22Rv1 (cell line): ENCODE data around the gene ASTN2.

Experiments
- H3K27ac ChIP-seq: fragments of 450-650 bp; 2 replicates; pipeline ENCODE4 v1.5.1; 2017
- ZFX ChIP-seq: fragments of 450-650 bp; IDR thresholded peaks from 2 replicates; pipeline ENCODE4 v1.6.1; 2017; ENCODE audit warnings: antibody characterized with exemption, borderline replicate concordance
- TF ChIP-seq, protein P1 (sequence below): fragments of 450-650 bp; IDR thresholded peaks from 2 replicates; pipeline ENCODE4 v1.5.1; 2017; ENCODE audit warnings: mild to moderate bottlenecking

ASTN2 gene

DNA sequence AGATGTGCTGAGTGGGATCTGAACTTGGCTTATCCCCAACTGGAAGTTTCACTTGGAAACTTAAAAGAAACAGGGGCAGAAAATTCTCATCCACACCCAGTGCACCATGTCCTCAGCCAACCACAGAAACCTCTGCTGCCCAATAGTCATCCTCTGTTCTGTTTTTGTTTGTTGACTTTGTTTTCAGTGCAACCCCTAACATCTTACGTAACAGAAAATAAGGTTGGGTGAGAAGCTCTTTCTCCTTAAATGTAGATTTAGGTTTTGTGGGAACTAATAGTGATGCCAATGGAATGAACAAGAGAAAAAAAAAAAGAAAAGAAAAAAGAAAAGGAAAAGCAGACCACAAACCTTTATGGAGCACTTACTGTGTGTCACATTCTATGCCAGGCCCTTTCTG, 998.4 kb downstream of the ASTN2 start:
- TF ChIP-seq, protein P1, sequence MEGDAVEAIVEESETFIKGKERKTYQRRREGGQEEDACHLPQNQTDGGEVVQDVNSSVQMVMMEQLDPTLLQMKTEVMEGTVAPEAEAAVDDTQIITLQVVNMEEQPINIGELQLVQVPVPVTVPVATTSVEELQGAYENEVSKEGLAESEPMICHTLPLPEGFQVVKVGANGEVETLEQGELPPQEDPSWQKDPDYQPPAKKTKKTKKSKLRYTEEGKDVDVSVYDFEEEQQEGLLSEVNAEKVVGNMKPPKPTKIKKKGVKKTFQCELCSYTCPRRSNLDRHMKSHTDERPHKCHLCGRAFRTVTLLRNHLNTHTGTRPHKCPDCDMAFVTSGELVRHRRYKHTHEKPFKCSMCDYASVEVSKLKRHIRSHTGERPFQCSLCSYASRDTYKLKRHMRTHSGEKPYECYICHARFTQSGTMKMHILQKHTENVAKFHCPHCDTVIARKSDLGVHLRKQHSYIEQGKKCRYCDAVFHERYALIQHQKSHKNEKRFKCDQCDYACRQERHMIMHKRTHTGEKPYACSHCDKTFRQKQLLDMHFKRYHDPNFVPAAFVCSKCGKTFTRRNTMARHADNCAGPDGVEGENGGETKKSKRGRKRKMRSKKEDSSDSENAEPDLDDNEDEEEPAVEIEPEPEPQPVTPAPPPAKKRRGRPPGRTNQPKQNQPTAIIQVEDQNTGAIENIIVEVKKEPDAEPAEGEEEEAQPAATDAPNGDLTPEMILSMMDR = no peak
- TF ChIP-seq ZFX = no peak
- H3K27ac ChIP-seq = no peak overlapping the region

DNA sequence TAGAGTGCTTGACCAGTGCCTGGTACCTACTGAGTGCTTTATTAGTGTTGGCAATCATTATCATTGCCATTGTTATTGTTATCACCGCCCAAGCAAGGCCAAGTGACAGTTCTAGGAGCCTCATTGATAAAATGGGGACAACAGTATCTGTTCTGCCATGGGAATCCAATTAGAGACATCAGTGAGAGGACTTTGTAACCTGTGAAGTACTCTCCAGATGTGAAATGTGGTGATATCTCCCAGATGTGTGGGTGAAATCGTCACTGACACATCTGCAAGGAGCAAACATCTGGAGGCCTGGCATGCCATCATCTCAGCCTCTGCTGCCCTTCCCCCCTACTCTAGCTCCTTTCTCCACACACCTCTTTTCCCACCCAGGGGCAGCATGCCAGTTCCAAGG, 1000.5 kb downstream of the ASTN2 start:
- TF ChIP-seq, protein P1 = no peak
- TF ChIP-seq ZFX = no peak
- no peak overlapping the region for H3K27ac ChIP-seq

DNA sequence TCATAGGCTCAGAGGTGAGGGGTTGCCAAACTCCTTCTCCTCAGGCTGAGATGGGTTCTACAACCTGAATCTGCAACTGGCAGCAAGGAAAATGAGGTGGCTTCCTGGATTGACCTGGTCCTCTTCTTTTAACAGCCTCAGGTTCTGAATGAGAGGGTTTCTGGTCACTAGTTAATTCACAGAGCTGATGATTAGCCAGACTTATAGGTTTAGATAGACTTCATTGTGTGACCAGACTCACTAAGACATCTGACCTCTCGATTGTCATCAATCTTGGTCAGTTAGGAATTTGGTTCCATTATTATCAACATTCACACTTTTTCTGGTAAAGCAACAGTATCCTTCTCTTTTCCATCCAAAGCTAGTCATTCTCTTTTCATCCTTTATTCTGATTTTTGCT, 1003.4 kb downstream of the ASTN2 start:
- no peak for TF ChIP-seq ZFX
- TF ChIP-seq, protein P1 = no peak
- H3K27ac ChIP-seq = no peak overlapping the region

DNA sequence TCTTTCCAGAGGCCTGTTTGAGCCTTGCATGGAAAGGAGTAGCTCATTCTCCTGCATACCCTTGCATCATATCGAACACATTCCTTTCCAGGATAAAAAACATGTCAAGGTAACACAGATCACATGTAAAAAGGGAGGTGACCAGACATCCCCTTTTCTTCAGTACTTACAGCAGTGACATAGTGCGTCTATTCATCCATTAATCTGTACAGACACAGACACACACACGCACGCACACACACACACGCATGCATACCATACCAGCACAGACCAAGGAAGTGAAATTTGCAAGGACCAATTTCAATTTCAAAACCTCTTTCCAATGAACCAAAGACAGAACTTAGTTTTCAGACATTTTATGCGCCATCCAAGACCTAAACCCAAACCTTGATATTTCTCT, 1005.2 kb downstream of the ASTN2 start:
- TF ChIP-seq, protein P1 = no peak
- TF ChIP-seq ZFX = no peak
- H3K27ac ChIP-seq = no peak overlapping the region

DNA sequence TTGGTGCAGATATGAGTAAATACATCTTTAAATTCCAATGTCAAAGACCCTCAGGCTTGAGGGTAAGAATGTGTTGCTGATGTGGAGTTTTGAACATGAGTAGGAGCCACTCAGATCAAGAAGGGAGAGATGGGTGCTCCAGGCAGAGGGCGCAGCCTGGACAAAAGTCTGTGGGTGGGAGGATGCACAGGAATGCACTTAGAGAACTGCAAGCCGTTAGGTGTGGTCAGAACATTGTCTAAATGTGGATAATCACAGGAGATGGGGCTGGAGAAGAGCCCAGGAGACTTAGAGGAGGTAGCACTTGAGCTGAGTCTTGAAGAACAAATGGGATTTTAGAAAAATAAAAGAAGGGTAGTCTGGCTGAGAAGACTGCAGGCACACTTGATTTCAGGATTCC, 1005.7 kb downstream of the ASTN2 start:
- H3K27ac ChIP-seq = no peak overlapping the region
- TF ChIP-seq, protein P1 = no peak

DNA sequence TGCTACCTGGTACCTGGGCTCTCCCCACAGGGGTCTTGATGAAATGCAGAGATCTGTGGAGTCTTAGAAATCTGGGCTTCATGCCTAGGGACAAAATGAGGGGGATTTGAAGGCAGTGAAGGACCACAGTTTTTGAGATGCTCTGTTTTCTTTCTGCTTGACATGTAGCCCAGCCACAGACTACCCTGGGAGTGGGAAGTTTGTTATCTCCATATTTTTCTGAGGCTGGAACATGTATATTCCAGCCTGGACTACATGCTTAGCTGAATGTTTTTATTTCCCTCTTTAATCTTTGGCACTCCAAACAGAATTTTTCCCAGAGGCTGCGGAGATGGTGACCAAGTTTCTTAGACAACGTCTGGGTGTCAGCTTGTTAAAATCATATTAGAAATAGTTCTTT, 1008.4 kb downstream of the ASTN2 start:
- no peak for TF ChIP-seq ZFX
- TF ChIP-seq, protein P1 = no peak
- no peak overlapping the region for H3K27ac ChIP-seq

DNA sequence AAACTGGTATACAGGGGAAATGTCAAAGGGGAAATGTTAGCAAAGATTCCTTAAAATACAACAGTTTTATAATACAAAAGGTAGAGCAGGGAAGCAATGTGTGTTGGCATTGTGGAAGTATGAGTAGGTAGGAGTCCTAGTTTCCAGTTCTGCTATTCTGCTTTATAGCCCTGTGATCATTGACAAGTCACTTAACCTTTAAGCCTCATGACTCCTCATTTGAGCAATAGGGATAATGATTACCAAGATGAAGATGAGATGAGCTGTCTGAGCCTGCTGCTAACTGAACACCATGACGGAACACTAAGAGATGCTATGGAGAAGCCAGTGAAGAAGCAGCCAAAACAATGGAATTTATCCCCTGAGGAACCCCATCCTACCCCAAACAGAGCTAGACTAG, 1009.5 kb downstream of the ASTN2 start:
- no peak overlapping the region for H3K27ac ChIP-seq
- TF ChIP-seq ZFX = no peak
- TF ChIP-seq, protein P1 = no peak
